ENCODE measurements around the gene LBH. TPM values are rescaled to one million over a fixed set of nuclear protein-coding genes. Genes with fewer than 3 reads are reported as not detected.

LBH gene
- total and polyA plus RNA-seq, 2 of the 13 experiments (the other 11 are each of a cell fraction or from before 2014, with no cell fraction given): 0.09 to 0.25 TPM

DNA sequence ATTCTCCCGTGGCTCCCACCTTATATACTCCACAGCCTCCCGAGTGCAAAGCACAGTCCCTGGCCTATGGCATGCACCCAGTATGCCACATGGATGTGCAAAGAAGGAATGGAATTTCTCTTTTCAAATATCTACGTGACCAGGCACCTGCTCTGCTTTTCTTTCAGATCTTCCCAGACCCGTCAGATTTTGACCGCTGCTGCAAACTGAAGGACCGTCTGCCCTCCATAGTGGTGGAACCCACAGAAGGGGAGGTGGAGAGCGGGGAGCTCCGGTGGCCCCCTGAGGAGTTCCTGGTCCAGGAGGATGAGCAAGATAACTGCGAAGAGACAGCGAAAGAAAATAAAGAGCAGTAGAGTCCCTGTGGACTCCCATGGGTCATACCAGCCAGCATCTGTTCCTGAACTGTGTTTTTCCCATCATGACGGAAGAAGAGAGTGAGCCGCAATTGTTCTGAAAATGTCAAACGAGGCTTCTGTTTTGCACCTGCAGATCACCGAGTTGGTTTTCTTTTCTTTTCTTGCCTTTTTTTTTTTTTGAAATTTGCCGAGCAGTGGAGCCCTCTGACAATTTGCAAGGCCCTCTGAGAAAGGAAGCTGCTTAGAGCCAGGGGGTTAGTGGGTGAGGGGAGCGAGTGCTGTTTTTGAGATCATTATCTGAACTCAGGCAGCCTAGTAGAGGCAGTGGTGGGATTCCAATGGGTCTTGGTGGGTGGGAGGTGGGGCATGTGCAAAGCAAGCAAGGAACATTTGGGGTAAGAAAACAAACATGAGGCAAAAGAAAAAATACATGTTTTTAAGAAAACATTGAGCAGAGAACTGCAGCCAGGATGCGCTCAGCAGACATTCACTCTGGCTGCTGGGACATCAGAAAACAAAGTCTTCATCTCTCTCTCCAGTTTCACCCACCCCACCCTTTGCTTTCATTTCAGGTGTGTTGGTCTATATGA lies 26.2 kb downstream of the LBH start:
- intact Hi-C loops (cut with micrococcal nuclease; ENCODE audit: unreplicated experiment) (no loop called here), in situ Hi-C loops (cut with HindIII; ENCODE audit: extremely low pct_ligation_motif_present, low pct_unique_long_range_greater_than_20kb) (no loop called here)
- WGBS (ENCODE audit: low lambda C conversion rate): 43% methylated on average over 17 of the region's 17 CpGs
- no peaks in the 10 kb centered on the region for H3K36me3 ChIP-seq (replicated peaks in 1 of 2; ENCODE audit: control insufficient read depth in 1 of 2, insufficient read depth in 2 of 2, low read length in 2 of 2)
- no peaks in the 10 kb centered on the region for H4K20me1 ChIP-seq (ENCODE audit: insufficient read depth, low read length)
- ChIA-PET CTCF (ENCODE audit: low intra/inter-chr PET ratio, low total read pairs) (no interaction called here), POLR2A (no interaction called here)
- no peak overlapping the region for H3K4me2 ChIP-seq (ENCODE audit: low read depth, low read length)
- no peak for FAIRE-seq
- no peaks in the 10 kb centered on the region for H3K9me3 ChIP-seq (ENCODE audit: low read length)
- H3K4me1 ChIP-seq (ENCODE audit: insufficient read depth, low read length): no peaks in the 10 kb centered on the region
- no peaks in the 10 kb centered on the region for H3K79me2 ChIP-seq (ENCODE audit: insufficient read depth, low read length)
- H2AFZ ChIP-seq (ENCODE audit: low read length): no peak overlapping the region
- no peak for DNase-seq (ENCODE audit: low spot score)
- no peak overlapping the region for H3K9ac ChIP-seq (ENCODE audit: insufficient read depth, low read depth, low read length)
- H3K27me3 ChIP-seq (ENCODE audit: control insufficient read depth in 1 of 2, insufficient read depth in 2 of 2, low read length in 2 of 2): peaks cover 0 to 17% of the 10 kb centered on the region in 2 experiments; a peak in 2 of 5 replicates
- ATAC-seq: no peak
- no peak overlapping the region for H3K27ac ChIP-seq (ENCODE audit: extremely low read length, insufficient read depth, low read length)
- no TSS peak for BruUV-seq (replicated peaks)
- no peak overlapping the region for H3K4me3 ChIP-seq (replicated peaks in 1 of 3; ENCODE audit: insufficient read depth in 1 of 3, low read depth in 2 of 3, low read length in 3 of 3)
- TF ChIP-seq KDM1A (CRISPR knock-in tag; IDR thresholded peaks at IDR 0.05) (no peak), RFXAP (CRISPR knock-in tag; IDR thresholded peaks at IDR 0.05; ENCODE audit: borderline replicate concordance) (no peak), HES4 (CRISPR knock-in tag; IDR thresholded peaks at IDR 0.05; ENCODE audit: borderline replicate concordance) (no peak), PTBP1 (IDR thresholded peaks at IDR 0.05; ENCODE audit: low read depth, low read length, poor library complexity, severe bottlenecking) (no peak), ZBTB7B (CRISPR knock-in tag; IDR thresholded peaks at IDR 0.05) (no peak), ZSCAN20 (CRISPR knock-in tag; IDR thresholded peaks at IDR 0.05; ENCODE audit: borderline replicate concordance) (no peak), KAT2B (IDR thresholded peaks at IDR 0.05; ENCODE audit: borderline replicate concordance, low read depth, low read length) (no peak), NR3C1 (CRISPR knock-in tag; IDR thresholded peaks at IDR 0.05) (no peak), NPAS2 (CRISPR knock-in tag; IDR thresholded peaks at IDR 0.05; ENCODE audit: borderline replicate concordance) (no peak), EEA1 (CRISPR knock-in tag; IDR thresholded peaks at IDR 0.05; ENCODE audit: borderline replicate concordance) (no peak)
- TF ChIP-seq, protein P1, sequence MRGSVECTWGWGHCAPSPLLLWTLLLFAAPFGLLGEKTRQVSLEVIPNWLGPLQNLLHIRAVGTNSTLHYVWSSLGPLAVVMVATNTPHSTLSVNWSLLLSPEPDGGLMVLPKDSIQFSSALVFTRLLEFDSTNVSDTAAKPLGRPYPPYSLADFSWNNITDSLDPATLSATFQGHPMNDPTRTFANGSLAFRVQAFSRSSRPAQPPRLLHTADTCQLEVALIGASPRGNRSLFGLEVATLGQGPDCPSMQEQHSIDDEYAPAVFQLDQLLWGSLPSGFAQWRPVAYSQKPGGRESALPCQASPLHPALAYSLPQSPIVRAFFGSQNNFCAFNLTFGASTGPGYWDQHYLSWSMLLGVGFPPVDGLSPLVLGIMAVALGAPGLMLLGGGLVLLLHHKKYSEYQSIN (CRISPR knock-in tag; IDR thresholded peaks at IDR 0.05; ENCODE audit: borderline replicate concordance): no peak
- TF ChIP-seq, protein P2, sequence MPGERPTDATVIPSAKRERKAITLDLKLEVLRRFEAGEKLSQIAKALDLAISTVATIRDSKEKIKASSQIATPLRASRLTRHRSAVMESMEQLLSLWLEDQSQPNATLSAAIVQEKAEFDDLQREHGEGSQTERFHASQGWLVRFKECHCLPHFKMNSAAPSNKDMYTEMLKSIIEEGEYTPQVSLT (CRISPR knock-in tag; IDR thresholded peaks at IDR 0.05; ENCODE audit: borderline replicate concordance, low read depth): no peak
- TF ChIP-seq, protein P3, sequence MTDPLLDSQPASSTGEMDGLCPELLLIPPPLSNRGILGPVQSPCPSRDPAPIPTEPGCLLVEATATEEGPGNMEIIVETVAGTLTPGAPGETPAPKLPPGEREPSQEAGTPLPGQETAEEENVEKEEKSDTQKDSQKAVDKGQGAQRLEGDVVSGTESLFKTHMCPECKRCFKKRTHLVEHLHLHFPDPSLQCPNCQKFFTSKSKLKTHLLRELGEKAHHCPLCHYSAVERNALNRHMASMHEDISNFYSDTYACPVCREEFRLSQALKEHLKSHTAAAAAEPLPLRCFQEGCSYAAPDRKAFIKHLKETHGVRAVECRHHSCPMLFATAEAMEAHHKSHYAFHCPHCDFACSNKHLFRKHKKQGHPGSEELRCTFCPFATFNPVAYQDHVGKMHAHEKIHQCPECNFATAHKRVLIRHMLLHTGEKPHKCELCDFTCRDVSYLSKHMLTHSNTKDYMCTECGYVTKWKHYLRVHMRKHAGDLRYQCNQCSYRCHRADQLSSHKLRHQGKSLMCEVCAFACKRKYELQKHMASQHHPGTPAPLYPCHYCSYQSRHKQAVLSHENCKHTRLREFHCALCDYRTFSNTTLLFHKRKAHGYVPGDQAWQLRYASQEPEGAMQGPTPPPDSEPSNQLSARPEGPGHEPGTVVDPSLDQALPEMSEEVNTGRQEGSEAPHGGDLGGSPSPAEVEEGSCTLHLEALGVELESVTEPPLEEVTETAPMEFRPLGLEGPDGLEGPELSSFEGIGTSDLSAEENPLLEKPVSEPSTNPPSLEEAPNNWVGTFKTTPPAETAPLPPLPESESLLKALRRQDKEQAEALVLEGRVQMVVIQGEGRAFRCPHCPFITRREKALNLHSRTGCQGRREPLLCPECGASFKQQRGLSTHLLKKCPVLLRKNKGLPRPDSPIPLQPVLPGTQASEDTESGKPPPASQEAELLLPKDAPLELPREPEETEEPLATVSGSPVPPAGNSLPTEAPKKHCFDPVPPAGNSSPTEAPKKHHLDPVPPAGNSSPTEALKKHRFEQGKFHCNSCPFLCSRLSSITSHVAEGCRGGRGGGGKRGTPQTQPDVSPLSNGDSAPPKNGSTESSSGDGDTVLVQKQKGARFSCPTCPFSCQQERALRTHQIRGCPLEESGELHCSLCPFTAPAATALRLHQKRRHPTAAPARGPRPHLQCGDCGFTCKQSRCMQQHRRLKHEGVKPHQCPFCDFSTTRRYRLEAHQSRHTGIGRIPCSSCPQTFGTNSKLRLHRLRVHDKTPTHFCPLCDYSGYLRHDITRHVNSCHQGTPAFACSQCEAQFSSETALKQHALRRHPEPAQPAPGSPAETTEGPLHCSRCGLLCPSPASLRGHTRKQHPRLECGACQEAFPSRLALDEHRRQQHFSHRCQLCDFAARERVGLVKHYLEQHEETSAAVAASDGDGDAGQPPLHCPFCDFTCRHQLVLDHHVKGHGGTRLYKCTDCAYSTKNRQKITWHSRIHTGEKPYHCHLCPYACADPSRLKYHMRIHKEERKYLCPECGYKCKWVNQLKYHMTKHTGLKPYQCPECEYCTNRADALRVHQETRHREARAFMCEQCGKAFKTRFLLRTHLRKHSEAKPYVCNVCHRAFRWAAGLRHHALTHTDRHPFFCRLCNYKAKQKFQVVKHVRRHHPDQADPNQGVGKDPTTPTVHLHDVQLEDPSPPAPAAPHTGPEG (CRISPR knock-in tag; IDR thresholded peaks at IDR 0.05): no peak
